ENCODE data around the gene TEAD3.

DNA sequence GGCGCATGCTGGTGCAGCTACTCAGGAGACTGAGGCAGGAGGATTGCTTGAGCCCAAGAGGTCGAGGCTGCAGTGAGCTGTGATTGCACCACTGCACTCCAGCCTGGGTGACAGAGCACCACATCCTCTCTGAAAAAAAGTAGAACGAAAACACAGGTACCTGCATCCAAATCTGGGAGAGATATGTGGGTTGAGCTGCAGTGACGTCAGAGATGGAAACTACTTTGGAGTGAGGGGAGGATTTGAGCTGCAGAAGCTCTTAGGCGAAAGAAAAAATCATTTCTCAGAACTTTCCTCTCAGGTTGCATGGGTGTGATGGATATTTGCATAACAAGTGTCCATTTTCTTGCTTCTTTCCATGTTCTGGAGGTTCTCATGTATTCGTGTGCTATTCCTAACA lies 19.8 kb upstream of the TEAD3 start:
- TF ChIP-seq, protein P1, sequence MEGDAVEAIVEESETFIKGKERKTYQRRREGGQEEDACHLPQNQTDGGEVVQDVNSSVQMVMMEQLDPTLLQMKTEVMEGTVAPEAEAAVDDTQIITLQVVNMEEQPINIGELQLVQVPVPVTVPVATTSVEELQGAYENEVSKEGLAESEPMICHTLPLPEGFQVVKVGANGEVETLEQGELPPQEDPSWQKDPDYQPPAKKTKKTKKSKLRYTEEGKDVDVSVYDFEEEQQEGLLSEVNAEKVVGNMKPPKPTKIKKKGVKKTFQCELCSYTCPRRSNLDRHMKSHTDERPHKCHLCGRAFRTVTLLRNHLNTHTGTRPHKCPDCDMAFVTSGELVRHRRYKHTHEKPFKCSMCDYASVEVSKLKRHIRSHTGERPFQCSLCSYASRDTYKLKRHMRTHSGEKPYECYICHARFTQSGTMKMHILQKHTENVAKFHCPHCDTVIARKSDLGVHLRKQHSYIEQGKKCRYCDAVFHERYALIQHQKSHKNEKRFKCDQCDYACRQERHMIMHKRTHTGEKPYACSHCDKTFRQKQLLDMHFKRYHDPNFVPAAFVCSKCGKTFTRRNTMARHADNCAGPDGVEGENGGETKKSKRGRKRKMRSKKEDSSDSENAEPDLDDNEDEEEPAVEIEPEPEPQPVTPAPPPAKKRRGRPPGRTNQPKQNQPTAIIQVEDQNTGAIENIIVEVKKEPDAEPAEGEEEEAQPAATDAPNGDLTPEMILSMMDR (conservative IDR thresholded peaks at IDR 0.05; ENCODE audit: low read length): no peak
- TF ChIP-seq EZH2phosphoT487 (IDR thresholded peaks at IDR 0.05; ENCODE audit: borderline replicate concordance, low read depth, low read length): no peak
